Tibial nerve (tissue), 4 donors: Measurements from ENCODE around the gene BCO1. TPM values are rescaled to one million over a fixed set of nuclear protein-coding genes. Genes with fewer than 3 reads are reported as not detected.

Experiments used
- DNase-seq, 2 donors: peaks; one replicate each; pipeline ENCODE4 v3.0.0-alpha.2; 2019; ENCODE audit warnings: low spot score in 2 of 2
- H3K27ac ChIP-seq, 4 donors: fragments of 200-600 bp; sonication (generic) in 3 of 4; one replicate each; pipeline ENCODE4 v1.5.1; 2017 to 2019; ENCODE audit warnings: mild to moderate bottlenecking in 1 of 4
- H3K27me3 ChIP-seq, 2 donors: fragments of 200-600 bp; sonication (generic) in 1 of 2; one replicate each; pipeline versions ENCODE4 v1.5.1 to v1.6.0; 2017 to 2019
- H3K36me3 ChIP-seq, 3 donors: fragments of 200-600 bp; sonication (generic); one replicate each; pipeline ENCODE4 v1.5.1; 2018 to 2019
- H3K4me1 ChIP-seq, 4 donors: fragments of 200-600 bp; sonication (generic) in 3 of 4; one replicate each; pipeline ENCODE4 v1.5.1; 2017 to 2019
- H3K4me3 ChIP-seq, 4 donors: fragments of 200-600 bp; sonication (generic) in 3 of 4; one replicate each; pipeline ENCODE4 v1.5.1; 2017 to 2019; ENCODE audit warnings: mild to moderate bottlenecking in 1 of 4, moderate library complexity in 1 of 4
- H3K9me3 ChIP-seq, 4 donors: fragments of 200-600 bp; sonication (generic) in 3 of 4; one replicate each; pipeline ENCODE4 v1.5.1; 2017 to 2019
- EP300 ChIP-seq, 2 donors: sonication (generic); formaldehyde crosslinking; IDR thresholded peaks; one replicate each; pipeline ENCODE4 v1.6.1; 2017; ENCODE audit warnings: antibody characterized with exemption in 2 of 2, mild to moderate bottlenecking in 1 of 2
- POLR2A ChIP-seq, 2 donors: fragments of 450-650 bp; IDR thresholded peaks; one replicate each; pipeline ENCODE4 v1.6.1; 2017; ENCODE audit warnings: antibody characterized with exemption in 2 of 2, mild to moderate bottlenecking in 2 of 2, moderate library complexity in 2 of 2
- WGBS, 2 donors: methylation state at CpG; one replicate each; pipeline ENCODE4 v1.1.5; 2018; 5-methylcytosine and 5-hydroxymethylcytosine counted together
- total RNA-seq, 4 donors: library from RNA; depleted of rRNA; stranded (reverse); fragments of >200 nt; gene quantifications; one replicate each; pipeline ENCODE4 v1.1.0, GENCODE V29; 2016
- TF ChIP-seq, protein P1 (sequence below), 5 experiments: fragments of 200-600 bp in 3 of 5; fragments of 450-650 bp in 2 of 5; sonication (generic) in 3 of 5; IDR thresholded peaks; one replicate each; pipeline ENCODE4 v1.5.1; 2016 to 2019; ENCODE audit warnings: antibody characterized with exemption in 5 of 5, mild to moderate bottlenecking in 3 of 5, moderate library complexity in 2 of 5

BCO1 gene
- total RNA-seq, 4 donors from 2014 or later = not detected

GRCh38 chr16:81259916-81260315 lies 21.4 kb downstream of the BCO1 start:
- H3K36me3 ChIP-seq = no peaks in the 10 kb centered on the region
- H3K27ac ChIP-seq = no peak overlapping the region
- TF ChIP-seq, protein P1, sequence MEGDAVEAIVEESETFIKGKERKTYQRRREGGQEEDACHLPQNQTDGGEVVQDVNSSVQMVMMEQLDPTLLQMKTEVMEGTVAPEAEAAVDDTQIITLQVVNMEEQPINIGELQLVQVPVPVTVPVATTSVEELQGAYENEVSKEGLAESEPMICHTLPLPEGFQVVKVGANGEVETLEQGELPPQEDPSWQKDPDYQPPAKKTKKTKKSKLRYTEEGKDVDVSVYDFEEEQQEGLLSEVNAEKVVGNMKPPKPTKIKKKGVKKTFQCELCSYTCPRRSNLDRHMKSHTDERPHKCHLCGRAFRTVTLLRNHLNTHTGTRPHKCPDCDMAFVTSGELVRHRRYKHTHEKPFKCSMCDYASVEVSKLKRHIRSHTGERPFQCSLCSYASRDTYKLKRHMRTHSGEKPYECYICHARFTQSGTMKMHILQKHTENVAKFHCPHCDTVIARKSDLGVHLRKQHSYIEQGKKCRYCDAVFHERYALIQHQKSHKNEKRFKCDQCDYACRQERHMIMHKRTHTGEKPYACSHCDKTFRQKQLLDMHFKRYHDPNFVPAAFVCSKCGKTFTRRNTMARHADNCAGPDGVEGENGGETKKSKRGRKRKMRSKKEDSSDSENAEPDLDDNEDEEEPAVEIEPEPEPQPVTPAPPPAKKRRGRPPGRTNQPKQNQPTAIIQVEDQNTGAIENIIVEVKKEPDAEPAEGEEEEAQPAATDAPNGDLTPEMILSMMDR (IDR thresholded peaks at IDR 0.05) = no peak
- no peak for TF ChIP-seq EP300 (IDR thresholded peaks at IDR 0.05)
- no peak for TF ChIP-seq POLR2A (IDR thresholded peaks at IDR 0.05)
- H3K4me3 ChIP-seq = no peak overlapping the region
- DNase-seq = no peak
- 93% methylated on average over 4 of the region's 4 CpGs for WGBS, 2 donors
- peaks cover 0 to 10% (median 0%) of the 10 kb centered on the region in 4 donors for H3K4me1 ChIP-seq
- no peaks in the 10 kb centered on the region for H3K9me3 ChIP-seq
- no peaks in the 10 kb centered on the region for H3K27me3 ChIP-seq

DNA sequence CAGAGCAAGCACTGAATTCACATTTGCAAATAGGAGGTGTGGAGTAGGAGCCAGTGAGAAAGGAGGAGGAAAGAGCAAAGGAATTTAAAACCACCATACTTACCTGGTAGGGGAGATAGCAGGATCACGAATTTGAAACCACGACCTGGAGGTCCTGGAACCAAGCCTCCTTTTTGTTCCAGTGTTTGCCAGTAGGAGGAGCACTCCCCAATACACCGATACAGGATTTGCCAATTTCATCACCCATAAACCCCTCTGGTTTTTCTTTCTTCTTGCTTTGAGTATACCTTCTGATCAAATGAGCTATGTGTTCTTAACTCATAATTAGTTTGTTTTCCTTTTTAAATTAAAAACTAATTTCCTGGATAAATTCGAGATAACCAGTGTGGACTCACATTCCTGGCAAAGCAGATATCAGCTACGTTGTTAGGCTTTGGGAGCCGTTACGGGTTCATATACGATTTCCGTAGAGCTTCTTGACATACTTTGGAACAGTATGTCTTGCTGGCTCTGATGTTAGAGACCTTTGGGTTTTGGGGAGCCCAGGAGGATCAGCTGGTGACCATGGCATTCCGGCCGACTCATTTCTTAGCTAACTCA lies 22.7 kb downstream of the BCO1 start:
- Histone ChIP-seq H3K27ac (no peak overlapping the region), H3K36me3 (no peaks in the 10 kb centered on the region), H3K4me1 (peaks cover 0 to 17% (median under 1%) of the 10 kb centered on the region in 4 donors), H3K4me3 (no peak overlapping the region), H3K27me3 (no peaks in the 10 kb centered on the region), H3K9me3 (no peaks in the 10 kb centered on the region)
- WGBS, 2 donors = 79 to 81% methylated on average over 11 of the region's 11 CpGs
- DNase-seq = no peak
- TF ChIP-seq EP300 (IDR thresholded peaks at IDR 0.05) = no peak
- TF ChIP-seq, protein P1 (IDR thresholded peaks at IDR 0.05) = peak in 4 of 5 experiments; percentile 23 to 40 (median 25)
- no peak for TF ChIP-seq POLR2A (IDR thresholded peaks at IDR 0.05)

- H3K9me3 ChIP-seq = no peaks in the 10 kb centered on the region
- H3K4me3 ChIP-seq = no peak overlapping the region
- H3K27ac ChIP-seq = no peak overlapping the region
- TF ChIP-seq POLR2A (IDR thresholded peaks at IDR 0.05) (no peak), EP300 (IDR thresholded peaks at IDR 0.05) (no peak)
- TF ChIP-seq, protein P1 (IDR thresholded peaks at IDR 0.05) = no peak
- no peaks in the 10 kb centered on the region for H3K27me3 ChIP-seq
- DNase-seq = peak in 1 of 2 donors; percentile 14
- WGBS, 2 donors = 36 to 50% methylated on average over 11 of the region's 11 CpGs
- H3K36me3 ChIP-seq = no peaks in the 10 kb centered on the region
- H3K4me1 ChIP-seq = peaks cover 0 to 23% (median 2%) of the 10 kb centered on the region in 4 donors
These were observed 25.2 kb downstream of the BCO1 start for GRCh38 chr16:81263470-81264220.

GRCh38 chr16:81264386-81264785 lies 25.9 kb downstream of the BCO1 start:
- H3K27me3 ChIP-seq = no peaks in the 10 kb centered on the region
- WGBS, 2 donors = 77 to 82% methylated on average over 7 of the region's 7 CpGs
- H3K27ac ChIP-seq = no peak overlapping the region
- H3K9me3 ChIP-seq = no peaks in the 10 kb centered on the region
- DNase-seq = no peak
- H3K4me3 ChIP-seq = no peak overlapping the region
- no peak for TF ChIP-seq EP300 (IDR thresholded peaks at IDR 0.05)
- no peak for TF ChIP-seq POLR2A (IDR thresholded peaks at IDR 0.05)
- TF ChIP-seq, protein P1 (IDR thresholded peaks at IDR 0.05) = no peak
- H3K36me3 ChIP-seq = no peaks in the 10 kb centered on the region
- peaks cover 0 to 23% (median 2%) of the 10 kb centered on the region in 4 donors for H3K4me1 ChIP-seq

- WGBS, 2 donors = 93 to 99% methylated on average over 2 of the region's 2 CpGs
- peaks cover 0 to 23% (median 2%) of the 10 kb centered on the region in 4 donors for H3K4me1 ChIP-seq
These were observed 26.6 kb downstream of the BCO1 start for GRCh38 chr16:81265052-81265451.

More at GRCh38 chr16:81265052-81265451, 26.6 kb downstream of the BCO1 start:
- no peaks in the 10 kb centered on the region for H3K36me3 ChIP-seq
- DNase-seq = no peak
- H3K27me3 ChIP-seq = no peaks in the 10 kb centered on the region
- no peak overlapping the region for H3K27ac ChIP-seq
- H3K9me3 ChIP-seq = no peaks in the 10 kb centered on the region
- no peak for TF ChIP-seq POLR2A (IDR thresholded peaks at IDR 0.05)
- no peak for TF ChIP-seq EP300 (IDR thresholded peaks at IDR 0.05)
- TF ChIP-seq, protein P1 (IDR thresholded peaks at IDR 0.05) = no peak
- H3K4me3 ChIP-seq = no peak overlapping the region
